ENCODE data around the gene KRT82. TPM values are rescaled to one million over a fixed set of nuclear protein-coding genes. Genes with fewer than 3 reads are reported as not detected.

Gene KRT82
- total and polyA plus RNA-seq, 2 of the 8 experiments (the other 6 are each of a cell fraction or from before 2014, with no cell fraction given), result not detected

DNA sequence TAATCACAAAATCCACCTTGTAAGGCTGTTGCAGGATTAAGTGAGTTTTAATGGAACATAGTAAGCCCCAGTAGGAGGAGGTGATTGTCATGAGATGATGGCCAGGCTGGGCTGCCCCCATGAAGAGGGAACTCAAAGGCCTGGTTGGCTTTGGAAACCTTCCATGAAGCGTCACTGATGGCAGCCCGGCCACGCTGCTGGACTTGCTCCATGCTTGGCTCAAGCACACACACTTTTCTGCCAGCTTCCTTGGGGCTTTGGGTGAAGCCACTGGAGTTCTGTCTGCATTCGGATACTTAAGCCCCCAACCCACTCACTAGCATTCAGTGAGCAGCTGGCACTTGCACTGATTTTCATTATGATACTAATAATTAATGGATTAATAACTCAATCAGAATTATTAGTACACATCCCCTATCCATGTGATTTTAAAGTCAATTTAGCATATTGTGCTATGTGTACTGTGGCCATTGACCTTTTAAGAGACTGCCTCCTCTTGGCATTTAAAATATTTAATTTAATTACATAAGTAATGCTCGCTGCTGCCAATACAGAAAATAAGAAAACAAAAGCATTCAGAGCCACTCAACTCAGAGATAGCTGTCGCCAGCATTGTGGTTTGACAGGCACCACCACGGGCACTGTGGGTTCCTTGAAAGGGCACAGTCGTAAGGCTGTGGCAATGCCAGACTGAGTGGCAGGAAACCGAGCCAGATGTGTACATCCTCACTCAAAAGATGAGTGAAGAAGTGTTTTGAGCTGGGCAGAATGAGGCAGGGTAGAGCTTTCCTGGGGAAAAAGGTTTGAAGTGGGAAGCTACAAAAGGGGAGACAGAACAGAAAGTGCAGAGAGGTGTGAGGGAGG, 54.7 kb downstream of the KRT82 start:
- no peak overlapping the region for H3K4ac ChIP-seq (replicated peaks; ENCODE audit: insufficient read length, low read depth, low read length)
- no peak overlapping the region for H2AK5ac ChIP-seq (ENCODE audit: low read depth, low read length)
- H3K27me3 ChIP-seq (replicated peaks in 1 of 4; ENCODE audit: control insufficient read depth in 3 of 4, extremely low read depth in 1 of 4, insufficient read depth in 3 of 4, low read length in 3 of 4), result no peaks in the 10 kb centered on the region
- no peaks in the 10 kb centered on the region for H3K36me3 ChIP-seq (ENCODE audit: control insufficient read depth in 2 of 4, insufficient read depth in 4 of 4, low read length in 3 of 4)
- H3K4me3 ChIP-seq (ENCODE audit: extremely low read depth in 1 of 4, insufficient read depth in 2 of 4, low read depth in 3 of 4, low read length in 4 of 4), result no peak overlapping the region
- no peaks in the 10 kb centered on the region; a peak in 1 of 4 replicates for H3K9me3 ChIP-seq (ENCODE audit: insufficient read depth in 2 of 2, low read depth in 1 of 2, low read length in 1 of 2)
- no peak overlapping the region for H3K4me2 ChIP-seq (ENCODE audit: insufficient read depth in 1 of 2, low read depth in 2 of 2, low read length in 2 of 2)
- no peak overlapping the region for H3K18ac ChIP-seq (ENCODE audit: extremely low read depth, low read length)
- H3K14ac ChIP-seq (ENCODE audit: insufficient read length), result no peak overlapping the region
- H3K27ac ChIP-seq (ENCODE audit: low read depth, low read length), result no peak overlapping the region
- no peak overlapping the region for H4K8ac ChIP-seq (ENCODE audit: extremely low read depth, insufficient read depth, low read length)
- H3K4me1 ChIP-seq (replicated peaks in 1 of 4; ENCODE audit: control insufficient read depth in 3 of 4, insufficient read depth in 4 of 4, low read length in 3 of 4), result no peaks in the 10 kb centered on the region
- DNase-seq (ENCODE audit: low read depth in 1 of 2, low spot score in 2 of 2) (no peak), FAIRE-seq (no peak)
- 84% methylated on average over 9 of the region's 9 CpGs; no CpG with 5 or more reads in 1 of the 2 experiments for WGBS, 2 experiments (ENCODE audit: extremely low coverage in 1 of 2, insufficient coverage in 1 of 2, insufficient read length in 1 of 2, insufficient replicate concordance in 2 of 2, low coverage in 1 of 2, low lambda C conversion rate in 2 of 2, missing lambda C conversion rate in 1 of 2)
- no peak overlapping the region for H3K9ac ChIP-seq (replicated peaks in 1 of 4; ENCODE audit: extremely low read depth in 1 of 4, low read depth in 3 of 4, low read length in 3 of 4)
- H2BK120ac ChIP-seq (replicated peaks; ENCODE audit: low read depth, low read length), result no peak overlapping the region
- H3K79me1 ChIP-seq (ENCODE audit: low read depth, low read length), result no peaks in the 10 kb centered on the region
- no peak overlapping the region for H2AFZ ChIP-seq (ENCODE audit: low read length)
- no peak overlapping the region for H2BK15ac ChIP-seq (ENCODE audit: low read length)
- no peak overlapping the region for H4K5ac ChIP-seq (ENCODE audit: insufficient read length, low read depth, low read length)
- POLR2A ChIA-PET (ENCODE audit: partially characterized antibody), result no interaction called here
- no peaks in the 10 kb centered on the region for H3K79me2 ChIP-seq (ENCODE audit: control insufficient read depth in 1 of 2, insufficient read depth in 2 of 2, low read length in 2 of 2)
- no peak overlapping the region for H2BK20ac ChIP-seq (ENCODE audit: low read length)
- no peak overlapping the region for H3K56ac ChIP-seq (replicated peaks; ENCODE audit: insufficient read length, low read depth, low read length)
- no peak overlapping the region for H3K23ac ChIP-seq (ENCODE audit: insufficient read length)
- no peaks in the 10 kb centered on the region for H4K20me1 ChIP-seq (replicated peaks in 1 of 2; ENCODE audit: control insufficient read depth in 1 of 2, insufficient read depth in 2 of 2, low read length in 2 of 2)
- no peak overlapping the region for H2BK5ac ChIP-seq (ENCODE audit: low read depth, low read length)
- H4K91ac ChIP-seq (replicated peaks; ENCODE audit: insufficient read length, low read length), result no peak overlapping the region
- CTCF ChIA-PET (ENCODE audit: partially characterized antibody), result interaction anchor here (0.8 to 10.7 kb wide), 13 partner anchors 11 to 196 kb away, joined by 3 to 88 read pairs (median 5); partner anchors contain the start of gene KRT85
- no peak overlapping the region for H2BK12ac ChIP-seq (ENCODE audit: low read depth, low read length)
- no peaks in the 10 kb centered on the region for H3K23me2 ChIP-seq (ENCODE audit: low read depth, low read length)
- TF ChIP-seq RFX5 (IDR thresholded peaks at IDR 0.05; ENCODE audit: borderline replicate concordance, low read depth, low read length) (no peak), ATF2 (IDR thresholded peaks at IDR 0.05; ENCODE audit: low read length) (no peak), CHD2 (IDR thresholded peaks at IDR 0.05; ENCODE audit: low read length) (no peak), POU5F1 (IDR thresholded peaks at IDR 0.05; ENCODE audit: low read depth, low read length) (no peak), SUZ12 (IDR thresholded peaks at IDR 0.05; ENCODE audit: low read length) (no peak), CREB1 (IDR thresholded peaks at IDR 0.05) (no peak), PHF8 (conservative IDR thresholded peaks at IDR 0.05; ENCODE audit: low read depth, low read length) (no peak), SP4 (IDR thresholded peaks at IDR 0.05; ENCODE audit: low read length) (no peak), MAFK (IDR thresholded peaks at IDR 0.05; ENCODE audit: low read depth, low read length) (no peak), RXRA (IDR thresholded peaks at IDR 0.05; ENCODE audit: insufficient read depth, low read depth, low read length) (no peak)
- TF ChIP-seq, protein P1, sequence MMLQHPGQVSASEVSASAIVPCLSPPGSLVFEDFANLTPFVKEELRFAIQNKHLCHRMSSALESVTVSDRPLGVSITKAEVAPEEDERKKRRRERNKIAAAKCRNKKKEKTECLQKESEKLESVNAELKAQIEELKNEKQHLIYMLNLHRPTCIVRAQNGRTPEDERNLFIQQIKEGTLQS (IDR thresholded peaks at IDR 0.05; ENCODE audit: insufficient read depth, low read depth, low read length), result no peak
